Measurements from ENCODE around the gene HADHB.
"Not testable (repeated sequence)": the region's sequence is repeated elsewhere in the genome, so short reads cannot be mapped to it uniquely, and the experiment has no call there.

Gene HADHB

GRCh38 chr2:26326514-26326913, 81.8 kb downstream of the HADHB start:
- DNase-seq (ENCODE audit: extremely low read depth in 1 of 2, low read depth in 1 of 2): no peak

DNA sequence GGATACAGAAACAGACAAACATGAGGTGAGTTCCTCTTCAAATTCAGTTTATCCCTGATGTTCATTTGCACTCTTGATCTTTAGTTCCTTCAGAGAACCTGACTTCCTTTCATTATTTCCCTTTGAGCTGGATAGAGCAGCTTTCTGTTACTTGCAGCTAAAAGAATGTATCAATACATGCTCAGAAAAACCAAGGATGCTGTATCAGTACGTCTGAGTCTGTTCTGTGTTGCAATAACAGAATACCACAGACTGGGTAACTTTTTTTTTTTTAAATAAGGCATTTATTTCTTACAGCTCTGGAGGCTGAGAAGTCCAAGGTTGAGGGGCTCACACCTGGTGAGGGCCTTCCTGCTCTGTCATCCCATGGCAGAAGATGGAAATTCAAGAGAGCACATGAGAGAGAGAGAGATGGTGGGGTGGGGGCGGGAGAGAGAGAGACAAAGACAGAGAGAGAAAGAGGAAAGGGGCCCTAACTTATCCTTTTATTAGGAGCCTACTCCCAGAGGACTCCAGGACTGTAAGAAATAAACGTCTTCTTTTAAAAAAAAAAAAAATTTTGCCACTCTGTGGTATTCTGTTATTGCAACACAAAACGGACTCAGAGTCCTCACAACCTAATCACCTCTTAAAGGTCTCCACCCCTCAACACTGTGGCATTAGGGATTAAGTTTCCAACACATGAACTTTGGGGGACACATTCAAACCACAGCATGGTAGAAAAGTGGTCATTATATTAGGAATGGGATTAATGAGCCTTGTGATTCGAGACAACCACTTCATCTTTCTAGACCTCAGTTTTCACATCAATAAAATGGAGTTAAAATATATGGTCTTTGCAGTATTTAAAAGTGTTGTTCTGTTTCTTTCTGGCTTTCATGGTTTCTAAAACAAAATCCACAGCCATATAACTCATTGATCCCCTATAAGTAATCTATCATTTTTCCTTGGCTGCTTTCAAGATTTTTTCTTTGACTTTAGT, 82.8 kb downstream of the HADHB start:
- no peak for DNase-seq (ENCODE audit: extremely low read depth in 1 of 2, low read depth in 1 of 2)

DNA sequence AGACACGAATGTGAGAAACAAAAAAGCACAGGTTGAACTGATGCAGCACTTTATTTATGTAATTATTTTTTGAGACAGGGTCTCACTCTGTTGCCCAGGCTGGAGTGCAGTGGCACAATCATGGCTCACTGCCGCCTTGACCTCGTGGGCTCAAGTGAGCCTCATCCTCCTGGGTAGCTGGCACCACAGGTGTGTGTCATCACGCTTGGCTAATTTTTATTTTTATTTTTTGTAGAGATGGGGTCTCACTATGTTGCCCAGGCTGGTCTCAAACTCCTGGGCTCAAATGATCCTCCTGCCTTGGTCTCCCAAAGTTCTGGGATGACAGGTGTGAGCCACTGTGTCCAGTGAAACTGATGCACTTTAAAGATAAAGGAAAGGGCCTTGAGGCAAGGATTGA, 84.3 kb downstream of the HADHB start:
- DNase-seq (ENCODE audit: extremely low read depth in 1 of 2, low read depth in 1 of 2): not testable (repeated sequence)

GRCh38 chr2:26330114-26330549, 85.4 kb downstream of the HADHB start:
- DNase-seq (ENCODE audit: extremely low read depth in 1 of 2, low read depth in 1 of 2): peak in 1 of 2 donors; percentile 72

GRCh38 chr2:26330604-26331003, 85.9 kb downstream of the HADHB start:
- no peak for DNase-seq (ENCODE audit: extremely low read depth in 1 of 2, low read depth in 1 of 2)

DNA sequence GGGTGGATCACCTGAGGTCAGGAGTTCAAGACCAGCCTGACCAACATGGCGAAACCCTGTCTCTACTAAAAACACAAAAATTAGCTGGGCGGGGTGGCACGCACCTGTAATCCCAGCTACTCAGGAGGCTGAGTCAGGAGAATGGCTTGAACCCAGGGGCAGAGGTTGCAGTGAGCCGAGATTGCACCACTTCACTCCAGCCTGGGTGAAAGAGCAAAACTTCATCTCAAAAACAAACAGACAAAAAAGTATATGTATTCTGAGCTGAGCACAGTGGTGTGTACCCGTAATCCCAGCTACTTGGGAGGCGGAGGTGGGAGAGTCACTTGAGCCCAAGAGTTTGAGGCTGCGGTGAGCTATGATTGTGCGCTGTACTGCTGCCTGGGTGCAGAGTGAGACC, 86.6 kb downstream of the HADHB start:
- DNase-seq (ENCODE audit: extremely low read depth in 1 of 2, low read depth in 1 of 2): not testable (repeated sequence)

- no peak for DNase-seq (ENCODE audit: extremely low read depth in 1 of 2, low read depth in 1 of 2)
Measured at GRCh38 chr2:26333293-26333692, 88.6 kb downstream of the HADHB start.

- no peak for DNase-seq (ENCODE audit: extremely low read depth in 1 of 2, low read depth in 1 of 2)
Measured at GRCh38 chr2:26335231-26335630, 90.5 kb downstream of the HADHB start.

DNA sequence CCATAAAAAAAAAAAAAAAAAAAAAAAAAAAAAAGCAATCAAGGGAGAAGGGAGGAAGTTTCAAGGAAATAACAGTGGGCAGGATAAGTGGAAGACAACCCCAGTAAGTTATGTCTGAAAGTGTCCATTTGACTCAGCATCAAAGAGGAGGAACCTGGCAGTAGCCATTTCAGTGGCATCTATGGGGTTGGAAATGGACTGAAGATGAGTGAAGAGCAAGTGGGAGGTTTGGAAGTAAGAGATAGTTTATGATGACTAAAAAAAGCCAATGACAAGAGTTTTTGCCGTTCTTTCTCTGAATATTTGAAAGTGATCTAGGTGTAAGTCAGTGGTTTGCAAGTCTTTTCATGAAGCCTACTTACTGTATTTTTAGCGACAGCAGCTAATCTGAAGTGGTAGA, 92.0 kb downstream of the HADHB start:
- no peak for DNase-seq (ENCODE audit: extremely low read depth in 1 of 2, low read depth in 1 of 2)

- no peak for DNase-seq (ENCODE audit: extremely low read depth in 1 of 2, low read depth in 1 of 2)
Measured at GRCh38 chr2:26337298-26337697, 92.6 kb downstream of the HADHB start.

Measured in activated CD8-positive, alpha-beta memory T cell treated with anti-CD3 and anti-CD28 coated beads for 1 hour (primary cell).